Measurements from ENCODE around the gene HADHA.

Gene HADHA

GRCh38 chr2:26191316-26192159 lies 52.9 kb downstream of the HADHA start:
- DNase-seq (ENCODE audit: low spot score), result no peak

- DNase-seq (ENCODE audit: low spot score), result no peak
These were observed 54.1 kb downstream of the HADHA start for GRCh38 chr2:26190369-26190768.

DNA sequence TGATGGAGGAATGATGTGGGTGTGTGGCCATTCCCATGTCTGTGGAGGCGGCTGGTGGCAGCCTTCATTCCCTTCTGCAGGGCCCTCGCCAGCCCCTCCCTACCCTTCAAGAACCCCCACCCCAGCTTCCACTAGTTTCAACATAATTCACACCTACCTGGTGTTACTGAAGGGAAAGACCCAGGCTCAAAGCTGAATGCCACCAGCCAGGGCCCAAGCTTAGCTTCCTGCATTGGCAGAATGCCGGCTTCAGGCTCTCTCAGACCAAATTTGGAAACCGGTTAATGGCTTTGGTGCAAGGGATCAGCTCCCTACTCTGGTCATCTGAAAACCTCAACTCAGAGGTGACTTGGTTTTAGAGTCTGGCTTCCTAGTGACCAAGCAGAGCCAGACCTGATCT lies 54.7 kb downstream of the HADHA start:
- no peak for DNase-seq (ENCODE audit: low spot score)

DNA sequence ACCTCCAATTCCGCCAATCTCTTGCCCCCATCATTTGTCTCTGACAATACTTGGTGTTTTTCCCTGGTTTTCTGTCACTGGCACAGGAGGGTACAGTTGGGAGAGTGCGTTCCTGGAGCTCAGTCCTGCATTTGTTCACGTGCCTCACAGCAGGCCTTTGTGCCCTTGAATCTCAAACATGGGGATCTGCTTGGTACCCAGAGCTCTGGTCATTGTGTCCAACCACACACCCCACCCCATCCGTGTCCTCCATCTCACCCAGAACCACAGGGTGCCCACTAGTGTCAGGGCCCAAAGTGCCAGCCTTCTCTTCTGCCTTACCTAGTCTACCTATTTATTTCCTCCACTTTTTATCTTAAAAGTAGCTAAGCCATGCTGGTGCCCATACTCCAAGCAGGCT lies 55.3 kb downstream of the HADHA start:
- DNase-seq (ENCODE audit: low spot score), result no peak

DNA sequence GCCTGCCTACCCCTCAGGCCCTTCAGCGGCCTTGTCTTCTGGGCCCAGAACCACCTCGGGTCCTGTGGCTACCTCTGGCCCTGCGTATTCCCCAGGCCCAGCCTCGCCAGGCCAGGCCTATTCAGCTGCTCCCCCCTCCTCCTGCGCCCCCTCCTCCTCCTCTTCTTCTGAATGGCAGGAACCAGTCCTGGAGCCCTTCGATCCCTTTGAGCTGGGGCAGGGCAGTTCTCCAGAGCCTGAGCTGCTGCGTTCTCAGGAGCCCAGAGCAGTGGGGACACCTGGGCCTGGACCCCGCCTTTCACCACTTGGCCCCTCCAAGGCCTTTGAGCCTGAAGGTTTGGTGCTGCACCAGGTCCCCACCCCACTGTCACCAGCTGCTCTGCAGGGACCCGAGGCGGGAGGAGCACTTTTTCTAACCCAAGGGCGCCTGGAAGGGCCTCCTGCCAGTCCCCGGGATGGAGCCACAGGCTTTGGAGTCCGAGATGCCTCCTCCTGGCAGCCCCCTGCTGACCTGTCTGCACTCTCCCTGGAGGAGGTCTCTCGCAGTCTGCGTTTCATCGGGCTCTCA lies 56.8 kb downstream of the HADHA start:
- DNase-seq (ENCODE audit: low spot score), result no peak

GRCh38 chr2:26187114-26187513 lies 57.3 kb downstream of the HADHA start:
- DNase-seq (ENCODE audit: low spot score), result no peak

DNA sequence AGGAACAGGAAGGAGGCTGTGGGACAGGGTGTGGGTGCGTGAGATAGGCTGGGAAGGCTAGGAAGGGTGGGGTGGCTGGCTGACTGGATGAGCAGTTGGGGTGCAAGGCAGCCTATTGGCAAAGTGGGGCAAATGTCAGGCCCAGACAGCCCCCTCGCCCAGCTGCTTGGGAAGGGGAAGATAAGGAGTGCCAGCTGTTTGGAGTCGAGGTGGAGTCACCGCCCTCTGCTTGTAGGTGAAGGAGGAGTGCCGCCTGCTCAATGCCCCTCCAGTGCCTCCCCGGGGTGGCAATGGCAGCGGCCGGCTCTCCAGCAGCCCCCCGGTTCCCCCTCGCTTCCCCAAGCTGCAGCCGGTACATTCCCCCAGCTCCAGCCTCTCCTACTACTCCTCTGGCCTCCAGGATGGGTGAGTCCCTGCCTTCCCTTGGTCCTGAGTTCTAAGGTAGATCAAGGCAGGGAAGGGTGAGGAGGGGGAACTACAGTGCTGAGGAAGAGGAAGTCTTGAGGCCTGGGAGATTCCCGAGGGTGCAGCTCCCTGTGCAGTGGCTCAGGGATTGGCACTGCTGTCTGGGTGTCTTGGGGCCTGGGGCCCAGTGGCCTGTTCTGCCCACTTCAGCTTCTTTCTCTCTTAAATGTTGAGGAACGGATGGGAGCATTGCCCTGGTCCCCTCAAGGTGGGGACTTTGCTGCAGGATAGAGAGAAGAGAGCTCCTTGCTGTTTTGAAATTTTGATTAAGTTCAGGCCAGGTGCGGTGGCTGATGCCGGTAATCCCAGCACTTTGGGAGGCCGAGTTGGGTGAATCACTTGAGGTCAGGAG lies 58.3 kb downstream of the HADHA start:
- DNase-seq (ENCODE audit: low spot score), result no peak

DNA sequence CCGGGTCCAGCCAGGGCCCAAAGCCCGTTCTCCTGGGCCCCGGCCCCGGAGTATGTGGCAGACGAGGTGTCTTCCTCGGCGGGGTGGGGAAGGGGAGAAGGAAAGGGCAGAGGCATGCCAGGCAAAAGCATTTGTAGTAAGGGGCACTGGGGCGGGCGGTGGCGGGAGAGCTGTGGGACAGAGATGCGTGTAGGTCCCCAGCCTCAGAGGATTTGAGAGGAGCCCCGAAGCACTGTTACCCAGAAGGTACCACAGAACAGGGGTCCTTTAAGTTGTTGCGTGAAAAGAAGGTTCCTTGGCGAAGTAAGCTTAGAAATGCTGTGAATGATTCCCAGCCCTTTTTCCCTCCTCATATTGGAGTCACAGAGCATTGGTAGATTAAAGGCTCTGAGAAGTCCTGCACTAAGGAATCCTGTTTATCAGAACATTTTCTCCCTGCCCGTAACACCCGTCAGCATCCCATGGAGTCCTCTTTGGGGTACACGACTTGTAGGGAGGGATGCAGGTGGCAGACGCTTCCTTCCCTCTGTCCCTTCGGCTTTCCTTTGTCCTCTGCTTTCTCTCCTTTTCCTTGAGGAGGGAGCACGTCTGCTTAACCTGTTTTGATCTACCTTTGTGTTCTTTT lies 59.0 kb downstream of the HADHA start:
- DNase-seq (ENCODE audit: low spot score), result no peak

- DNase-seq (ENCODE audit: low spot score), result peak; percentile 88
These were observed 59.7 kb downstream of the HADHA start for GRCh38 chr2:26184555-26185303.

DNA sequence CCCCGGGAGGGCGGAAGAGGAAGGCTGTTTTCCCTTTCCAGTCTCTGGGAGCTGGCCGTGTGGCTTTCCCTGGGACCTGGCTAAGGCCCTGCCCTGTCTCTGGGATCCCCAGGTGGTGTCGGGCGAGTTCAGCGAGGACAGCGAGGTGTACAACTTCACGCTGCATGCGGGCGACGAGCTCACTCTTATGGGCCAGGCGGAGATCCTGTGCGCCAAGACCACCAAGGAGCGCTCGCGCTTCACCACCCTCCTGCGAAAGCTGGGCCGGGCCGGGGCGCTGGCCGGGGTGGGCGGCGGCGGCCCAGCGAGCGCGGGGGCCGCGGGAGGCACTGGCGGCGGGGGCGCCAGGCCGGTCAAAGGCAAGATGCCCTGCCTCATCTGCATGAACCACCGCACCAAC lies 60.3 kb downstream of the HADHA start:
- no peak for DNase-seq (ENCODE audit: low spot score)

DNA sequence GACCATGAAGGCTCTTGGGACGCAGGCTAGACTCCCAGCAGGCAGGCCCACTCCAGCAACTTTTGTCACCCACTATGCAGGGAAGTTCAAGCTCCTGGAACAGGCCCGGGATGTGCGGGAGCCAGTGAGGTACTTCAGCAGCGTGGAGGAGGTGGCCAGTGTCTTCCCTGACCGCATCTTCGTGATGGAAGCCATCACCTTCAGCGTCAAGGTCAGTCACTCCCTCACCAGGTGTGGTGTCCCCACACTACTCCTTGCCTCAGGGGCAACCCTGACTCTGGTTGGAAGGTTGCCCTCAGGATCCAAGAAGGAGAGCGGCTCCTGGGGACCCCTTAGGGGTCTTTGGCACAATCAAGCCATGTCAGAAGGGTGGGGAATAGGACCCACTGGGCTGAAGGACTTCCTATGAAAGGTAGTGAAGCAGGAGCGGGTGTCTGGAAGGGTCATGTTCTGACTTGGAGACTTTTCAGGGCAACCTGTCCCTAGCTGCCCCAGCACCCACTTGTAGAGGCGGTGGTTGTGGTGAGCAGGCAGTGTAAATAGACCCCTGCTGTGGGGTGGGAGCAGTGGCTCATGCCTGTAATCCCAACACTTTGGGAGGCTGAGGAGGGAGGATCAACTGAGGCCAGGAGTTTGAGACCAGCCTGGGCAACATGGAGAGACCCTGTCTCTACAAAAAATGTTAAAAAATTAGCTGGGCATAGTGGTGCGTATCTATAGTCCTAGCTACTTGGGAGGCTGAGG lies 61.4 kb downstream of the HADHA start:
- DNase-seq (ENCODE audit: low spot score), result no peak

GRCh38 chr2:26182441-26182840 lies 62.0 kb downstream of the HADHA start:
- no peak for DNase-seq (ENCODE audit: low spot score)

DNA sequence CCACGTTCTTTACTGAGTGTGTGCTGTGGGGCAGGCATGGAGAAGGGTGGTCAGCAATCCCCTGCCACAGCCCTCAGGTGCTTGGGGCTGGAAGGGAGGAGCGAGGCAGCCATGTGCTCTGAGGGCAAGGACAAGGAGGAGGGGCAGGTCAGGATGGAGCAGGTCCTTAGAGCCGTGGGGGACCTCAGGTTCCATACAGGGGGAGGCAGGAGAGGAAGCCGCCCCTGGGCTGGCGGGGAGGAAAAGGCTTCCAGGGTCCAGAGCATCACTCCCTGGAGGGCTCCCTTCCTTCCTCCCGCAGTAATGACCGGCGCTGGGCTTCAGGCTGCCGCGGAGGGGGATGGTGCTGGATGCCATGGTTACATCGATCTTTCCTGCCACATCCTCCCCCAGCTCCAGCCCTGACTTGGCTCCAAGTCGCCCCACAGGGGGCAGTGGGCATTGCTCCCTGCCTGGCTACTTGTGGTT lies 65.0 kb downstream of the HADHA start:
- DNase-seq (ENCODE audit: low spot score), result no peak

- no peak for DNase-seq (ENCODE audit: low spot score)
These were observed 65.5 kb downstream of the HADHA start for GRCh38 chr2:26178746-26179436.

GRCh38 chr2:26178246-26178645 lies 66.2 kb downstream of the HADHA start:
- no peak for DNase-seq (ENCODE audit: low spot score)

DNA sequence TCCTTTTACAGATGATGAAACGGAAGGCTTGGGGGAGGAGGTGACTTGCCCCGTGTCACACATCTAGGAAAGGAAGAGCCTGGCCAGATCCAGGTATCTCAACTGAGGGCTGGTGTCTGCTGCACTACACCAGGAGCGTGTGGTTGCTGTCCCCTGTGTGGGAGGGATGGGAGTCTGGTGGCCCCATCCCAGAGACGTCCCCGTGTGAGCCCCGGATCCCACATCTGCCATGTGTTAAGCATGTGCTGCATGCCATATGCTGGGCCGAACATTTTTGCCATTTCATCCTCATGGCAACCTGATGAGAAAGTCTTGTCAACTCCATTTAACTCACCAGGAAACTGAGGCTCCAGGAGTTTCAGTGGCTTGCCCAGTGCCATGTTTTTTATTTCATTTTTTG lies 67.3 kb downstream of the HADHA start:
- no peak for DNase-seq (ENCODE audit: low spot score)

DNA sequence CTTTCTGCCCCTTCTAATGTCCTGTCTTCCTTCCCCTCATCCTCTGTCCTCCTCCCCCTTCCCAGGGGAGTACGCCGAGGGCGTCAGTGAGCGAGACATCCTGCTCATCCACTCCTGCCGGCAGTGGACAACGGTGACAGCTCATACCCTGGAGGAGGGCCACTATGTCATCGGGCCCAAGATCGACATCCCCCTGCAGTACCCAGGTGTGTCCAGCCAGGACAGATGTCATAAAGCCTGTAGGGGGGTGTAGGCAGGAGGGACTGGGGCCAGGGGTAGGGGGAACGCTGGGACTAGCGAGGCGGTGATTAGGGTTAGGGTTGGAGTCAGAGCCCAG lies 68.2 kb downstream of the HADHA start:
- DNase-seq (ENCODE audit: low spot score), result no peak

DNA sequence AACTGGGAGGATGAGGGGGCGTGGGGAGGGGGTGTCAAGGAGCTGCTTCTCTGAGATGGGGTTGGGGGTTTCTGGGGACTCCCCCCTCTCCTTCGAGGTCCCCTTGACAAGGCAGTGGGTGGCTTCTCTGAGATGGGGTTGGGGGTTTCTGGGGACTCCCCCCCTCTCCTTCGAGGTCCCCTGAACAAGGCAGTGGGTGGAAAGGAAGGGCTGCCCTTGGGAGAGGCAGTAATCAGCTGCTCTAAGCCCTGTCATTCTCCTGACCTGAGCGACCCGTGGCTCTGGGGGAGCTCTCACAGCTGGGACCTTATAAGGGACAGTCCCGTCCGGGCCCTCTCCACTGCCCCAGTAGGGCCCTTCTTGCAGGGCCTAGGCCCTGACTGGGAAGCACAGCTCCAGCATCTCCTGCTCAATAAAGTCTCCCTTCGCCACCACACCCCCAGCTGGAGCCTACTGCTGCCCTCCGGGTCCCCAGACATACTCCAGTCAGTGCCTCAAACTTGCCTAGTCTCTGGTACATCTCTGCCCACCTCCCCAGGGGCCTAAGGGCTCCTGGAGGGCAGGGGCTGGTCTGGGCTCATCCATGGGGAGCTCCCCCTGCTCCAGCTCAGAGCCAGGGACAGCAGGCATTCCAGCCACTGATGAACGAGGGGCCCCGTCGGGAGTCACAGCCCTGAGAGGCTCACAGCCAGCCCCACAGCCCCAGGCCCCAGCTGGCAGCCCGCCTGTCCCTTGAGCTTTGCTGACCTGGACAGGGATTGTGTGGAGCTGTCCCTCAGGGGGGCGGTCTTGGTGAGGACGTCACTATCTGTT lies 68.8 kb downstream of the HADHA start:
- no peak for DNase-seq (ENCODE audit: low spot score)

DNA sequence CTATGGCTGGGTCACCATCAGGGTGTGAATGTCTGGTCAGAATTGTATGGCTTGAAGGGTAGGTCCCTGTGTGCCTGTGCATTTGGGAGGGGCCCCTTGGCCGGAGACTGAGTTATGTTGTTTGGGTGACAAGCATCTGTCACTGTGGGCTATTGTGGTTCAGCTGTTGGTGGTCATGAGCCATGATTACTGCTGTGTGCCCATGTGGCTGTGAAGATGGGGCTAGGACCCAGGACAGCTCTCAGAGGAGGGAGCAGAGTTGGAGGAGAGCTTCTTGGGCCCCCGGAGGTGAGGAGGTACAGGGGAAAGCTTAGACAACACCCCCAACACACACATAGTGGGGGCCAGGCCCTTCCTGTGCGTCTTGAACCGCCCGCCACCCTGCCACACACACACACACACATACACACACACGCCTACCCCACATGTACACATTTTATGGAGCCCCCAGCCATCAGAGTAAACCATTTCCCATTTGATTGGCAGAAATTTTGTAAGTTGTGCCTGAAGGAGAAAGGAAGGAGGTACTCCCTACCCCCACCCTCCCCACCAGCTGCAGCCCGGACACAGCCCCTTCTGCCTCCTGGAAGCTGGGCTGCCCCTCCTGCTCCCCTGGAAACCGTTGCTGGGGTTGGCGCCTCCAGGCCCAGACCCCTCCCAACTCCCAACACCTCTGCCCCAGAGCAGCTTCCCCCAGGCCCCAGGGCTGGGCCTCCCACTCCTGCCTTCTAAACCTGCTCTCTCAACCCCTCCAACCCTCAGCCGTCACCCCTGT lies 69.6 kb downstream of the HADHA start:
- DNase-seq (ENCODE audit: low spot score), result no peak
